Subcutaneous adipose tissue (tissue), 4 donors: ENCODE data around the gene COX5B. TPM values are rescaled to one million over a fixed set of nuclear protein-coding genes. Genes with fewer than 3 reads are reported as not detected.

Source experiments
- CTCF ChIP-seq: fragments of 450-650 bp; IDR thresholded peaks from one replicate; pipeline ENCODE4 v1.5.1; 2016; ENCODE audit warnings: low read depth, mild to moderate bottlenecking, control low read depth, antibody characterized with exemption, moderate library complexity
- small RNA-seq: library from RNA; depleted of rRNA; stranded (forward); fragments of <200 nt; gene quantifications from one replicate; pipeline ENCODE3, GENCODE V24; 2016
- total RNA-seq, 4 donors: library from RNA; depleted of rRNA; stranded (reverse); fragments of >200 nt; gene quantifications; one replicate each; pipeline ENCODE4 v1.1.0, GENCODE V29; 2016

COX5B gene
- total RNA-seq, 4 donors from 2014 or later = 279 to 513 (median 342) TPM

GRCh38 chr2:97691166-97691565 lies 45.3 kb downstream of the COX5B start:
- no peak for TF ChIP-seq CTCF

- TF ChIP-seq CTCF = no peak
Measured at GRCh38 chr2:97693476-97693875, 47.6 kb downstream of the COX5B start.

DNA sequence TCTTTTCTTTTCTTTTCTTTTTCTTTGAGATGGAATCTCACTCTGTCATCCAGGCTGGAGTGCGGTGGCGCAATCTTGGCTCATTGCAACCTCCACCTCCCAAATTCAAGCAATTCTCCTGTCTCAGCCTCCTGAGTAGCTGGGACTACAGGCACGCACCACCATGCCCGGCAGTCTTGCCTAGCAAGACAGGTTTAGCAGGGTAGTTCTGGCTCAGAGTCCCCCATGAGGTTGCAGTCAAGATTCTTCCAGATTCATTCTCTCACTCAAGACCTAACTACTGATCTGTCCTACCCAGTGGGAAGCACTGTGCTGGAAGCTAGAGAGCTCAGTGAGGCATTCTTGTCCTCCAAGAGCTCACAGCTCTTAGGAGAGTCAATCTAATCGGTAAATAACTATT lies 49.9 kb downstream of the COX5B start:
- TF ChIP-seq CTCF = no peak

DNA sequence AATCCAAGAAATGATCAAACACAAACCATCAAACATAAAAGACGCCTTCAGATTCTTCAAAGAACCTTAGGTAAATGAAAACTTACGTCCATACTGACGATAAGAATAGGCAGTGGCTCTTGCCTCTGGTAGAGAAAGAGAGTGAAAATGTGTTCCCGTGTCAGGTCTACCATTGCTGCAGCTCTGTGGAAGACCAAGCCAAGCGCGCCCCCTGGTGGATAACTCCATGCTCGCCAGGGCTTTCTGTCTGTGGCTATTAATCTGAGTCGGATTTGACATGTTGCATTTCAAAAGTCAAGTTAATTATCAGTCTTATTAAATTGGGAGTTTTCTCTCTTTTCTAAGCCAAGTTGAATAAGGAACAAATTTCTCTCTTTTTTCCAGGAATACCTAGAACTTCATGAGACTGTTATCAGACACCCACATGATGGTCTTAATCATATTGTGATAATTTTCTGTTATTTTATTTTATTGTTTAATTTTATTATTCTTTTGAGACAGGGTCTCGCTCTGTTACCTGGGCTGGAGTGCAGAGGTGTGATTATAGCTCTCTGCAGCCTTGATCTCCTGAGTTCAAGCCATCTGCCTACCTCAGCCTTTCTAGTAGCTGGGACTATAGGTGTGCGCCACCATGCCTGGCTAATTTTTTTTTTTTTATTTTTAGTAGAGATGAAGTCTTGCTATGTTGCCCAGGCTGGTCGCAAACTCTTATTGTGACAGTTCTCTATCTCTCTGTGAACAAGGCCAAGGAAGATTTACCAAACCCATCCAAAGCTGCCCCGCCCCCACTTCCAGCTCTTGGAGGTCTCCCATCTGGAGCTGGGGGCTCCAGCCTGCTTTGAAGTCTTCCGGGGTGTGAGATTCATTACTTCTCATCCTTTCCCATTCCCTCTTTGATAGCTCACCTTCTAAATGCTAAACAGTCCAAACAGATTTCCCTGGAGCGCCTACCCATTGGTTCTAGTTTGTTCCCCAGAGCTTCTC lies 51.7 kb downstream of the COX5B start:
- TF ChIP-seq CTCF = no peak

Small RNA genes lying within 50 kb of the gene (small RNA-seq; reads per million reads assigned to genes)
- gene RNU4-8P = not detected

Other genes starting within 250 kb of the COX5B start
- 10 to 100 TPM; 22.7 to 88.7 (median 36.5) TPM for gene ANKRD36B, start 56.2 kb upstream of the COX5B start, total RNA-seq
- gene ACTR1B, start 18.0 kb downstream of the COX5B start, total RNA-seq = 10 to 100 TPM; 31.5 to 84.8 (median 54.8) TPM
- 10 to 100 TPM in 2 of 4 donors, 1 to 10 TPM in 2; 8.6 to 23.7 (median 12.2) TPM for gene C2orf92, start 23.7 kb downstream of the COX5B start, total RNA-seq
- gene ZAP70, start 67.5 kb downstream of the COX5B start, total RNA-seq = 1 to 10 TPM; 2.3 to 3.3 (median 3.1) TPM